RWPE2 (cell line): ENCODE data around the gene NPRL2.
A peak's percentile ranks its signal among the peaks of the same experiment; 100 is the strongest.

Experiments used
- ATAC-seq: fragments of 200-7000 bp; cut with Tn5 transposase; 3 replicates; pipeline ENCODE4 v1.9.1; 2021; ENCODE audit warnings: low read depth
- DNase-seq: peaks from one replicate; pipeline ENCODE4 v3.0.0-alpha.2; 2020; ENCODE audit warnings: low spot score
- H3K27ac ChIP-seq: fragments of 450-650 bp; 2 replicates; pipeline ENCODE4 v1.5.1; 2017; ENCODE audit warnings: mild to moderate bottlenecking; ENCODE audit not compliant: poor library complexity, severe bottlenecking
- H3K27me3 ChIP-seq: fragments of 250-450 bp; sonication (Bioruptor Pico); 2 replicates; pipeline ENCODE4 v1.5.1; 2021; ENCODE audit warnings: mild to moderate bottlenecking, moderate library complexity; ENCODE audit not compliant: insufficient read depth, poor library complexity, severe bottlenecking
- H3K36me3 ChIP-seq: fragments of 250-450 bp; sonication (Bioruptor Pico); 2 replicates; pipeline ENCODE4 v1.5.1; 2020; ENCODE audit warnings: low read depth, mild to moderate bottlenecking, moderate library complexity
- H3K4me1 ChIP-seq: fragments of 250-450 bp; sonication (Bioruptor Pico); 2 replicates; pipeline ENCODE4 v1.5.1; 2021; ENCODE audit warnings: mild to moderate bottlenecking, moderate library complexity; ENCODE audit not compliant: insufficient read depth, poor library complexity, severe bottlenecking
- H3K4me3 ChIP-seq: fragments of 250-450 bp; sonication (Bioruptor Pico); 2 replicates; pipeline ENCODE4 v1.5.1; 2021; ENCODE audit warnings: mild to moderate bottlenecking, moderate library complexity; ENCODE audit not compliant: severe bottlenecking
- H3K9me3 ChIP-seq: fragments of 250-450 bp; sonication (Bioruptor Pico); 2 replicates; pipeline ENCODE4 v1.5.1; 2021; ENCODE audit warnings: mild to moderate bottlenecking, moderate library complexity; ENCODE audit not compliant: severe bottlenecking
- CTCF ChIP-seq: fragments of 450-650 bp; IDR thresholded peaks from one replicate; pipeline ENCODE4 v1.5.1; 2017; ENCODE audit warnings: mild to moderate bottlenecking, moderate library complexity; ENCODE audit not compliant: poor library complexity, severe bottlenecking

NPRL2 gene

GRCh38 chr3:50321336-50322114 lies 29.1 kb downstream of the NPRL2 start:
- peaks cover 42% of the 10 kb centered on the region for H3K36me3 ChIP-seq
- H3K4me3 ChIP-seq = peak overlapping the region; percentile 83
- ATAC-seq = peak; percentile 49
- H3K4me1 ChIP-seq = peaks cover 12% of the 10 kb centered on the region
- peak; percentile 92 for DNase-seq
- no peaks in the 10 kb centered on the region for H3K9me3 ChIP-seq
- H3K27me3 ChIP-seq = no peaks in the 10 kb centered on the region
- peak overlapping the region; percentile 59 for H3K27ac ChIP-seq
- TF ChIP-seq CTCF = peak; percentile 75

GRCh38 chr3:50320853-50321335 lies 29.7 kb downstream of the NPRL2 start:
- ATAC-seq (peak; percentile 17; the same call in 2 of the 3 replicates), DNase-seq (peak; percentile 67)
- Histone ChIP-seq H3K9me3 (no peaks in the 10 kb centered on the region), H3K36me3 (peaks cover 39% of the 10 kb centered on the region), H3K4me1 (peaks cover 18% of the 10 kb centered on the region), H3K4me3 (peak overlapping the region; percentile 83), H3K27ac (peak overlapping the region; percentile 59), H3K27me3 (no peaks in the 10 kb centered on the region)
- no peak for TF ChIP-seq CTCF

GRCh38 chr3:50319894-50320625 lies 30.5 kb downstream of the NPRL2 start:
- peak overlapping the region; percentile 59 for H3K27ac ChIP-seq
- peak; percentile 60 for DNase-seq
- peak; percentile 8 for TF ChIP-seq CTCF

GRCh38 chr3:50319181-50319893 lies 31.2 kb downstream of the NPRL2 start:
- H3K27ac ChIP-seq = peak overlapping the region; percentile 59
- no peak overlapping the region for H3K4me3 ChIP-seq
- peaks cover 36% of the 10 kb centered on the region for H3K36me3 ChIP-seq
- ATAC-seq (no peak), DNase-seq (peak; percentile 38)
- TF ChIP-seq CTCF = no peak
- peaks cover 19% of the 10 kb centered on the region for H3K4me1 ChIP-seq
- no peaks in the 10 kb centered on the region for H3K27me3 ChIP-seq
- H3K9me3 ChIP-seq = no peaks in the 10 kb centered on the region

More at GRCh38 chr3:50319894-50320625, 30.5 kb downstream of the NPRL2 start:
- no peak for ATAC-seq
- no peaks in the 10 kb centered on the region for H3K27me3 ChIP-seq
- peak overlapping the region; percentile 83 for H3K4me3 ChIP-seq
- peaks cover 19% of the 10 kb centered on the region for H3K4me1 ChIP-seq
- no peaks in the 10 kb centered on the region for H3K9me3 ChIP-seq
- peaks cover 43% of the 10 kb centered on the region for H3K36me3 ChIP-seq
